ENCODE results near the gene SLC9B2. TPM values are rescaled to one million over a fixed set of nuclear protein-coding genes. Genes with fewer than 3 reads are reported as not detected.

SLC9B2 gene
- total RNA-seq, 1 experiment from 2014 or later = 7.3 TPM

- Histone ChIP-seq H3K27me3 (ENCODE audit: insufficient read depth, low read length) (no peaks in the 10 kb centered on the region), H4K91ac (ENCODE audit: insufficient read length, low read depth, low read length) (no peak overlapping the region), H2BK12ac (ENCODE audit: insufficient read length, low read depth, low read length) (no peak overlapping the region), H2BK20ac (ENCODE audit: low read depth, low read length, poor library complexity, severe bottlenecking) (no peak overlapping the region), H3K23ac (ENCODE audit: insufficient read length, low read depth, low read length) (no peak overlapping the region), H3K9me3 (ENCODE audit: control insufficient read depth, low read depth, low read length) (no peaks in the 10 kb centered on the region), H2BK5ac (ENCODE audit: insufficient read length, low read length) (no peak overlapping the region), H3K4me2 (ENCODE audit: insufficient read depth, insufficient read length, low read length) (no peak overlapping the region), H3K18ac (ENCODE audit: insufficient read length, low read depth, low read length) (no peak overlapping the region), H2AFZ (ENCODE audit: low read length) (no peak overlapping the region), H2BK15ac (ENCODE audit: low read depth, low read length) (no peak overlapping the region), H3K4me1 (ENCODE audit: insufficient read depth, low read length) (no peaks in the 10 kb centered on the region), H4K20me1 (ENCODE audit: control insufficient read depth, insufficient read depth, insufficient read length) (no peaks in the 10 kb centered on the region), H4K8ac (replicated peaks; ENCODE audit: insufficient read length, low read depth, low read length) (no peak overlapping the region), H3K27ac (ENCODE audit: insufficient read length, low read depth, low read length) (no peak overlapping the region), H3K56ac (ENCODE audit: insufficient read length, low read depth, low read length) (no peak overlapping the region), H3K14ac (ENCODE audit: insufficient read depth, low read length) (no peak overlapping the region), H3K79me1 (ENCODE audit: insufficient read depth, low read depth, low read length, poor library complexity, severe bottlenecking) (no peaks in the 10 kb centered on the region), H3T11ph (ENCODE audit: low read length) (no peak overlapping the region), H2BK120ac (ENCODE audit: low read depth, low read length, poor library complexity, severe bottlenecking) (no peak overlapping the region), H3K4ac (ENCODE audit: low read depth, low read length) (no peak overlapping the region), H4K5ac (ENCODE audit: insufficient read length, low read depth, low read length) (no peak overlapping the region), H3K23me2 (ENCODE audit: insufficient read length, low read depth, low read length, poor library complexity, severe bottlenecking) (no peaks in the 10 kb centered on the region), H3K9ac (ENCODE audit: extremely low read depth, insufficient read length, low read length) (no peak overlapping the region), H3K79me2 (ENCODE audit: insufficient read depth, low read length) (no peaks in the 10 kb centered on the region), H2AK5ac (ENCODE audit: insufficient read length, low read length) (no peak overlapping the region)
- H3K4me1 Mint-ChIP-seq = no peaks in the 10 kb centered on the region
- DNase-seq = no peak
- peaks cover 1% of the 10 kb centered on the region for H3K27me3 Mint-ChIP-seq (ENCODE audit: low read depth)
- H3K4me3 Mint-ChIP-seq = no peak overlapping the region
- no peak overlapping the region for H3K27ac Mint-ChIP-seq
- no CpG with 5 or more reads among the region's 15 CpGs for WGBS (ENCODE audit: extremely low coverage, insufficient read length, low lambda C conversion rate)
- H3K36me3 Mint-ChIP-seq (ENCODE audit: insufficient read depth in 1 of 3, low read depth in 3 of 3) = no peaks in the 10 kb centered on the region
- TF ChIP-seq CTCF (conservative IDR thresholded peaks at IDR 0.05) = peak; percentile 88
- H3K9me3 Mint-ChIP-seq = no peaks in the 10 kb centered on the region
Measured at GRCh38 chr4:103008875-103009729, 67.5 kb downstream of the SLC9B2 start.
